GM12872 (cell line): ENCODE results near the gene MBNL2.

ENCODE experiments used
- TF ChIP-seq, protein P1 (sequence below): IDR thresholded peaks from 3 replicates; pipeline ENCODE4 v1.5.1; 2011; ENCODE audit warnings: low read depth, mild to moderate bottlenecking, low read length, moderate library complexity; ENCODE audit not compliant: insufficient read depth

Gene MBNL2

DNA sequence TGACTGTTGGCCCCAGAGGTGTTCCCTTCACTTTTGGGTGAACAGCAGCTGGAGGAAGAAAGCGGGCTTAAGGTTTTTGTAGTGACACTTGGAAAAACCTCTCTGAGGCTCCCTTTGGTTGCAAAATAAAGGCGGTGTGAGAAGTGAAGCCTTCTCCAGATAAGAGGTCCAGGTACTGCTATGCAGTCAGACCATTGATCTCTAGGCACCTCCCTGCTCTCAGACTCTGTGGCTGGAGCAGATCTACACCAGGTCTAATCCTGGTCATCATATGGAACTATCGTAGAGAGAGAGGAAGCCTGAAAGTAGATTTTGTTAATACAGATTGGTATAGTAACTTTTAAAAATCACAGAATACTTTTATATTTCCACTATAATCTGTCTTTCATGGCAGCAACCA, 47.5 kb downstream of the MBNL2 start:
- TF ChIP-seq, protein P1, sequence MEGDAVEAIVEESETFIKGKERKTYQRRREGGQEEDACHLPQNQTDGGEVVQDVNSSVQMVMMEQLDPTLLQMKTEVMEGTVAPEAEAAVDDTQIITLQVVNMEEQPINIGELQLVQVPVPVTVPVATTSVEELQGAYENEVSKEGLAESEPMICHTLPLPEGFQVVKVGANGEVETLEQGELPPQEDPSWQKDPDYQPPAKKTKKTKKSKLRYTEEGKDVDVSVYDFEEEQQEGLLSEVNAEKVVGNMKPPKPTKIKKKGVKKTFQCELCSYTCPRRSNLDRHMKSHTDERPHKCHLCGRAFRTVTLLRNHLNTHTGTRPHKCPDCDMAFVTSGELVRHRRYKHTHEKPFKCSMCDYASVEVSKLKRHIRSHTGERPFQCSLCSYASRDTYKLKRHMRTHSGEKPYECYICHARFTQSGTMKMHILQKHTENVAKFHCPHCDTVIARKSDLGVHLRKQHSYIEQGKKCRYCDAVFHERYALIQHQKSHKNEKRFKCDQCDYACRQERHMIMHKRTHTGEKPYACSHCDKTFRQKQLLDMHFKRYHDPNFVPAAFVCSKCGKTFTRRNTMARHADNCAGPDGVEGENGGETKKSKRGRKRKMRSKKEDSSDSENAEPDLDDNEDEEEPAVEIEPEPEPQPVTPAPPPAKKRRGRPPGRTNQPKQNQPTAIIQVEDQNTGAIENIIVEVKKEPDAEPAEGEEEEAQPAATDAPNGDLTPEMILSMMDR: no peak

GRCh38 chr13:97272526-97272925, 50.4 kb downstream of the MBNL2 start:
- TF ChIP-seq, protein P1: no peak

DNA sequence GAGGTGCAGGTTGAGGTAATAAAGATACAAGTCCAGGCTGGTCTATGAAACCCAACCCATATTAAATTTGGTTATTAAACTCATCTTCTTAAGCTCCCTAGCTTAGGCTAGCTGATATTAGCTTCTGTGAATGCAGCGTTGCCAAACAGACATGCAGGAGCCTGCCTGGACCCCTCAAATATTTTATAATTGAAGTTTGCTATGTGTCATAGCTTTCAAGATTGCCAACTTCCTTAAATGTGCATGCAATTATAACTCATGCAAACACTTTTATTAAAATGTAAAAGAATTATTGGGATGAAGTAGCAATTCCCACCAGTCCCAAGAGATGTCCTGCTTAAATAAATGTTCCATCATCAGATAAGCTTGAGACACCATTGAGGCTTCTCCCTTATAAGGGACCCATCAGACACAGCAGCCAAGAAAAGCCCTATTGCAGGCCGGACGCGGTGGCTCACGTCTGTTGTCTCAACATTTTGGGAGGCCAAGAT, 51.3 kb downstream of the MBNL2 start:
- TF ChIP-seq, protein P1: no peak

DNA sequence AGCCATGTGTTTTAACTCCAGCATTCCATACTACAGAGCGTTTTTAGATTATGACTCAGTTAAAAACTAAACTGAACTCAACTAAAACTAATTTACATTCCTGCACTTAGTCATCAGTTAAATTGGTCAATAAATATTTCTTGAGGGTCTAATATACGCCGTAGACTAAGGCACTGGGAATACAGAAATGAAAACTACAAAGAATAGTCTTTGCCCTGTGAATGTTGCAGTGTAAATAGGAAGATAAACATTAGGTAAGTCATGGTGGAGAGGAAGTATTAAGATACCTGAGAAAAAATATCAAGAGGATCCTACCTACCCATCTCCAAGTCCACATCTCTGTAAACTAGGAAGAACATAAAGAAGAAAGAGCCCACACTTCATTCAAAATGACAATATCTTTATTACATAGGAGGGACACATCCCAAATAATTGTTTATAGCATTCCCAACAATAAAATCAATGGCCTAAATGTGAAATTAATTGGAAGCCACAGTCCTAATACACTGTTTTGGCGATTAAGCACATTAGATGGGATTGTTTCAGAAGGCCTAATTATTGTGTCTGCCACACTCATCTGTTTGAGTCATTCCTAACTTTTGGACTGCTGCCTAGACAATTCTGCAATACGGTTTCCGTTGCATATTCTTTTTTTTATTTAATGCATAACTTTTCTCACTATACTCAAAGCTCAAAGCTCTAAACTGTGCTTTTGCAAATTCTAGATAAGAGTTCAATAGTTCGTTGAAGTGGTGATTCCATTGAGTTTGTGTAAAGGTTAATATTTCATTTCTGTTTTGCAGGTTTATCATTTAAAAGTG, 52.9 kb downstream of the MBNL2 start:
- TF ChIP-seq, protein P1: no peak

DNA sequence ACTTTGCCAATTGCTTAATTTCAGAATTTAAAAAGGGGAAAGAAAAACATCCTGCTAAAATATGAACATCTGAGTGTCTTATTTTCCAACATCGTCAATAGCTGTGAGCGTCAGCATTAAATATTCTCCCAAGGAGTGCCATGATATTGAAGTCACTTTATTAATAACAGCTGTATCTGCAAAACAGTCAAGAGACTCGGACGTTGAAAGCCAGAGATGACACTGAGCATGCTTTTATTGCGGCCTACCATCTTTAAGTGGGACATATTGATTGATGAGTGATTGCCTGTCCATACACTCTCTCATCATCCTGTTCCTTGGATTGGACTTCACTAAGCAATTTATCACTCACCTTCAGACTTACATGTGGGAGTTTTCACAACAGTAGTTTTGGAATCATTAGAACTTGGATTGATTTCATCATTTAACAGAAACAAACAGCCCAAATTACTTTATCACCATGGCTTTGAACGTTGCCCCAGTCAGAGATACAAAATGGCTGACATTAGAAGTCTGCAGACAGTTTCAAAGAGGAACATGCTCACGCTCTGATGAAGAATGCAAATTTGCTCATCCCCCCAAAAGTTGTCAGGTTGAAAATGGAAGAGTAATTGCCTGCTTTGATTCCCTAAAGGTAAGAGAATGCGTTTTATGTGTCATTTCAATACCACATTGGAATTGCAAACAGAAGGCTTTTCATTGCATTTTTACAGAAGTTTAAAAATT, 53.8 kb downstream of the MBNL2 start:
- TF ChIP-seq, protein P1: no peak

DNA sequence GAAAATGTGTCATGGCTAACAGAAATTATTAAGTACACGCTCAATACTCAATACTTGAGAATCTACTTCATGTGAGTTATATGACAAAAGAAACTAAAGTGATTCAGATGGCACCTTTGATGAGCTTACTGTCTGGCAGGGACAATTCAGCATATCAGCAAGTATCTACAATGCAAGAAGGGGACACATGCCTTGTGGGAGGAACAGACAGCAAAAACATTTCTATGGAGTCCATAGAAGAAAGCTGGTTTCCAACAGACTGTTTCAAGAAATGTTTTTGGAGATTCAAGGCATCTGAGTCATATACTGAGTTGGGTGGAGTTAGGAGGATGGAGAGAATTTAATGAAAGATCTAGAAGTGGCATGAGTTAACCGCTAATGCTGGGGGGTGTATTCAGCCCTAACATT, 54.7 kb downstream of the MBNL2 start:
- TF ChIP-seq, protein P1: no peak

GRCh38 chr13:97278435-97279411, 56.6 kb downstream of the MBNL2 start:
- TF ChIP-seq, protein P1: no peak
